HepG2 (cell line): ENCODE data around the gene SIMC1. TPM values are rescaled to one million over a fixed set of nuclear protein-coding genes. Genes with fewer than 3 reads are reported as not detected.

Source experiments
- ARID4A ChIP-seq: sonication (generic); formaldehyde crosslinking; IDR thresholded peaks from 2 replicates; pipeline ENCODE4 v1.5.0; 2020; ENCODE audit warnings: mild to moderate bottlenecking, missing genetic modification reagents, borderline replicate concordance
- ARNT2 ChIP-seq: sonication (generic); formaldehyde crosslinking; IDR thresholded peaks from 2 replicates; pipeline ENCODE4 v1.8.0; 2022; ENCODE audit warnings: mild to moderate bottlenecking, low read depth, missing genetic modification reagents, moderate library complexity
- CREB1 ChIP-seq, 2 experiments: fragments of 450-650 bp in 1 of 2; IDR thresholded peaks; 2 replicates each; pipeline ENCODE4 v1.6.1; 2016 to 2017; ENCODE audit warnings: control low read depth in 1 of 2, mild to moderate bottlenecking in 1 of 2, missing compliant biosample characterization in 1 of 2, missing genetic modification characterization in 1 of 2
- FLYWCH1 ChIP-seq: sonication (generic); formaldehyde crosslinking; IDR thresholded peaks from 2 replicates; pipeline ENCODE4 v1.8.1; 2023; ENCODE audit warnings: mild to moderate bottlenecking, missing genetic modification reagents
- HCFC1 ChIP-seq: fragments of 150-350 bp; IDR thresholded peaks from 2 replicates; pipeline ENCODE4 v1.6.1; 2014; ENCODE audit warnings: low read depth, low read length
- HNF4A ChIP-seq: sonication (generic); formaldehyde crosslinking; IDR thresholded peaks from 2 replicates; pipeline ENCODE4 v1.4.0; 2020; ENCODE audit warnings: missing genetic modification reagents
- IKZF5 ChIP-seq: IDR thresholded peaks from 2 replicates; pipeline ENCODE4 v1.6.1; 2018; ENCODE audit warnings: missing genetic modification reagents, mild to moderate bottlenecking, missing compliant biosample characterization
- MIER2 ChIP-seq: IDR thresholded peaks from 2 replicates; pipeline ENCODE4 v1.6.1; 2016; ENCODE audit warnings: missing biosample characterization, missing genetic modification reagents
- NCOA1 ChIP-seq: sonication (generic); formaldehyde crosslinking; IDR thresholded peaks from 2 replicates; pipeline ENCODE4 v1.9.0; 2021; ENCODE audit warnings: missing genetic modification reagents
- NCOA2 ChIP-seq: sonication (generic); formaldehyde crosslinking; IDR thresholded peaks from 2 replicates; pipeline ENCODE4 v1.8.0; 2022; ENCODE audit warnings: inconsistent platforms
- NFATC3 ChIP-seq: sonication (generic); formaldehyde crosslinking; IDR thresholded peaks from 2 replicates; pipeline ENCODE4 v1.5.1; 2020; ENCODE audit warnings: mild to moderate bottlenecking, missing genetic modification reagents
- NKX3-1 ChIP-seq: sonication (generic); formaldehyde crosslinking; IDR thresholded peaks from 2 replicates; pipeline ENCODE4 v1.5.0; 2020; ENCODE audit warnings: missing genetic modification reagents
- PHF21A ChIP-seq: sonication (generic); formaldehyde crosslinking; IDR thresholded peaks from 2 replicates; pipeline ENCODE4 v1.5.0; 2020; ENCODE audit warnings: mild to moderate bottlenecking, missing genetic modification reagents
- PLRG1 ChIP-seq: fragments of 450-650 bp; conservative IDR thresholded peaks from 2 replicates; pipeline ENCODE4 v1.6.1; 2016
- POGZ ChIP-seq: sonication (generic); formaldehyde crosslinking; IDR thresholded peaks from 2 replicates; pipeline ENCODE4 v1.4.0; 2020; ENCODE audit warnings: mild to moderate bottlenecking, missing genetic modification reagents
- RARA ChIP-seq: IDR thresholded peaks from 2 replicates; pipeline ENCODE4 v1.6.1; 2016; ENCODE audit warnings: missing genetic modification reagents, missing compliant biosample characterization
- TEAD3 ChIP-seq: optimal IDR thresholded peaks from 2 replicates; pipeline ENCODE3; 2016; ENCODE audit warnings: borderline replicate concordance
- XBP1 ChIP-seq: sonication (generic); formaldehyde crosslinking; IDR thresholded peaks from 2 replicates; pipeline ENCODE4 v1.5.0; 2020; ENCODE audit warnings: missing genetic modification reagents
- XRCC5 ChIP-seq: fragments of 200-400 bp; formaldehyde crosslinking; optimal IDR thresholded peaks from 2 replicates; pipeline ENCODE3; 2017; ENCODE audit warnings: mild to moderate bottlenecking, low read length
- ZMAT3 ChIP-seq: sonication (generic); formaldehyde crosslinking; conservative IDR thresholded peaks from 2 replicates; pipeline ENCODE4 v1.7.0; 2021; ENCODE audit warnings: missing genetic modification reagents
- ZNF124 ChIP-seq: sonication (generic); formaldehyde crosslinking; IDR thresholded peaks from 2 replicates; pipeline ENCODE4 v1.4.0; 2020; ENCODE audit warnings: missing genetic modification reagents
- ZNF354B ChIP-seq: sonication (generic); formaldehyde crosslinking; IDR thresholded peaks from 2 replicates; pipeline ENCODE4 v1.8.0; 2022; ENCODE audit warnings: mild to moderate bottlenecking, missing genetic modification reagents
- ZNF501 ChIP-seq: sonication (generic); formaldehyde crosslinking; IDR thresholded peaks from 2 replicates; pipeline ENCODE4 v1.5.1; 2020; ENCODE audit warnings: mild to moderate bottlenecking, moderate library complexity, missing genetic modification reagents
- ZNF773 ChIP-seq: sonication (generic); formaldehyde crosslinking; IDR thresholded peaks from 2 replicates; pipeline ENCODE4 v1.4.0; 2020; ENCODE audit warnings: missing genetic modification reagents, borderline replicate concordance
- ZNF781 ChIP-seq: sonication (generic); formaldehyde crosslinking; IDR thresholded peaks from 2 replicates; pipeline ENCODE4 v1.5.1; 2020; ENCODE audit warnings: borderline replicate concordance, mild to moderate bottlenecking, missing genetic modification reagents; ENCODE audit errors: not compliant biosample characterization
- ZNF83 ChIP-seq: sonication (generic); formaldehyde crosslinking; IDR thresholded peaks from 2 replicates; pipeline ENCODE4 v1.4.0; 2020; ENCODE audit warnings: missing genetic modification reagents, mild to moderate bottlenecking, borderline replicate concordance
- polyA plus RNA-seq, 8 experiments: library from polyadenylated mRNA; depleted of rRNA in 3 of 8; stranded (reverse) in 7 of 8; unstranded in 1 of 8; fragments of >200 nt; fragmentation: Illumina TruSeq in 4 of 8; extraction: Trizol in 4 of 8; gene quantifications; 2 replicates each; pipeline versions ENCODE4 v1.2.1 to v1.2.3, GENCODE V29; 2011 to 2016; ENCODE audit warnings: low read depth in 4 of 8, missing spikeins in 1 of 8, mixed read lengths in 1 of 8; ENCODE audit not compliant: insufficient read depth in 1 of 8
- total RNA-seq, 5 experiments: library from RNA; depleted of rRNA; stranded (reverse); fragments of >200 nt; fragmentation: Illumina TruSeq; extraction: Trizol; gene quantifications; 2 replicates each; pipeline ENCODE4 v1.2.3, GENCODE V29; 2016; ENCODE audit warnings: low read depth in 1 of 5

Gene SIMC1
- total and polyA plus RNA-seq, 2 of the 13 experiments (the other 11 are each of a cell fraction or from before 2014, with no cell fraction given) = 5.4 to 6.8 TPM

- TF ChIP-seq NCOA1 (CRISPR knock-in tag) (no peak; the same call in 1 of the 2 replicates), ZNF773 (peak; percentile 75; the same call in 1 of the 2 replicates), POGZ (CRISPR knock-in tag) (peak; percentile 77), NCOA2 (peak; percentile 65), ZNF124 (CRISPR knock-in tag) (no peak), PLRG1 (no peak), ARID4A (CRISPR knock-in tag) (peak; percentile 95; the same call in 1 of the 2 replicates), FLYWCH1 (CRISPR knock-in tag) (no peak), NFATC3 (CRISPR knock-in tag) (peak; percentile 79; the same call in 1 of the 2 replicates), ZNF83 (CRISPR knock-in tag) (no peak; the same call in 1 of the 2 replicates), XRCC5 (peak; percentile 31), TEAD3 (CRISPR knock-in tag) (peak; percentile 56), RARA (0 out of 2 replicates have a peak, but pooled peaks have one; percentile 39), CREB1 (IDR thresholded peaks at IDR 0.05) (no peak), CREB1 (CRISPR knock-in tag; IDR thresholded peaks at IDR 0.05) (no peak), ZMAT3 (CRISPR knock-in tag) (0 out of 2 replicates have a peak, but pooled peaks have one; percentile 24), XBP1 (no peak), HCFC1 (peak; percentile 91), HNF4A (CRISPR knock-in tag) (no peak), ZNF501 (CRISPR knock-in tag) (peak; percentile 98), MIER2 (CRISPR knock-in tag) (peak; percentile 20; the same call in 1 of the 2 replicates), ARNT2 (CRISPR knock-in tag) (peak; percentile 90), IKZF5 (CRISPR knock-in tag) (peak; percentile 66; the same call in 1 of the 2 replicates), NKX3-1 (0 out of 2 replicates have a peak, but pooled peaks have one; percentile 50), PHF21A (CRISPR knock-in tag) (no peak), ZNF781 (CRISPR knock-in tag) (no peak), ZNF354B (0 out of 2 replicates have a peak, but pooled peaks have one; percentile 15)
Observed at GRCh38 chr5:176361437-176362232, 123.4 kb downstream of the SIMC1 start, which contains the start of gene KIAA1191 (continued).
